Fibroblast of skin of left quadriceps (primary cell): ENCODE results near the gene VPS13C.

Experiments used
- DNase-seq, 2 experiments: peaks; one replicate each; pipeline ENCODE4 v3.0.0-alpha.2; 2013; ENCODE audit warnings: low read depth in 2 of 2

The VPS13C gene, protein sequence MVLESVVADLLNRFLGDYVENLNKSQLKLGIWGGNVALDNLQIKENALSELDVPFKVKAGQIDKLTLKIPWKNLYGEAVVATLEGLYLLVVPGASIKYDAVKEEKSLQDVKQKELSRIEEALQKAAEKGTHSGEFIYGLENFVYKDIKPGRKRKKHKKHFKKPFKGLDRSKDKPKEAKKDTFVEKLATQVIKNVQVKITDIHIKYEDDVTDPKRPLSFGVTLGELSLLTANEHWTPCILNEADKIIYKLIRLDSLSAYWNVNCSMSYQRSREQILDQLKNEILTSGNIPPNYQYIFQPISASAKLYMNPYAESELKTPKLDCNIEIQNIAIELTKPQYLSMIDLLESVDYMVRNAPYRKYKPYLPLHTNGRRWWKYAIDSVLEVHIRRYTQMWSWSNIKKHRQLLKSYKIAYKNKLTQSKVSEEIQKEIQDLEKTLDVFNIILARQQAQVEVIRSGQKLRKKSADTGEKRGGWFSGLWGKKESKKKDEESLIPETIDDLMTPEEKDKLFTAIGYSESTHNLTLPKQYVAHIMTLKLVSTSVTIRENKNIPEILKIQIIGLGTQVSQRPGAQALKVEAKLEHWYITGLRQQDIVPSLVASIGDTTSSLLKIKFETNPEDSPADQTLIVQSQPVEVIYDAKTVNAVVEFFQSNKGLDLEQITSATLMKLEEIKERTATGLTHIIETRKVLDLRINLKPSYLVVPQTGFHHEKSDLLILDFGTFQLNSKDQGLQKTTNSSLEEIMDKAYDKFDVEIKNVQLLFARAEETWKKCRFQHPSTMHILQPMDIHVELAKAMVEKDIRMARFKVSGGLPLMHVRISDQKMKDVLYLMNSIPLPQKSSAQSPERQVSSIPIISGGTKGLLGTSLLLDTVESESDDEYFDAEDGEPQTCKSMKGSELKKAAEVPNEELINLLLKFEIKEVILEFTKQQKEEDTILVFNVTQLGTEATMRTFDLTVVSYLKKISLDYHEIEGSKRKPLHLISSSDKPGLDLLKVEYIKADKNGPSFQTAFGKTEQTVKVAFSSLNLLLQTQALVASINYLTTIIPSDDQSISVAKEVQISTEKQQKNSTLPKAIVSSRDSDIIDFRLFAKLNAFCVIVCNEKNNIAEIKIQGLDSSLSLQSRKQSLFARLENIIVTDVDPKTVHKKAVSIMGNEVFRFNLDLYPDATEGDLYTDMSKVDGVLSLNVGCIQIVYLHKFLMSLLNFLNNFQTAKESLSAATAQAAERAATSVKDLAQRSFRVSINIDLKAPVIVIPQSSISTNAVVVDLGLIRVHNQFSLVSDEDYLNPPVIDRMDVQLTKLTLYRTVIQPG (N-terminal part only)

DNA sequence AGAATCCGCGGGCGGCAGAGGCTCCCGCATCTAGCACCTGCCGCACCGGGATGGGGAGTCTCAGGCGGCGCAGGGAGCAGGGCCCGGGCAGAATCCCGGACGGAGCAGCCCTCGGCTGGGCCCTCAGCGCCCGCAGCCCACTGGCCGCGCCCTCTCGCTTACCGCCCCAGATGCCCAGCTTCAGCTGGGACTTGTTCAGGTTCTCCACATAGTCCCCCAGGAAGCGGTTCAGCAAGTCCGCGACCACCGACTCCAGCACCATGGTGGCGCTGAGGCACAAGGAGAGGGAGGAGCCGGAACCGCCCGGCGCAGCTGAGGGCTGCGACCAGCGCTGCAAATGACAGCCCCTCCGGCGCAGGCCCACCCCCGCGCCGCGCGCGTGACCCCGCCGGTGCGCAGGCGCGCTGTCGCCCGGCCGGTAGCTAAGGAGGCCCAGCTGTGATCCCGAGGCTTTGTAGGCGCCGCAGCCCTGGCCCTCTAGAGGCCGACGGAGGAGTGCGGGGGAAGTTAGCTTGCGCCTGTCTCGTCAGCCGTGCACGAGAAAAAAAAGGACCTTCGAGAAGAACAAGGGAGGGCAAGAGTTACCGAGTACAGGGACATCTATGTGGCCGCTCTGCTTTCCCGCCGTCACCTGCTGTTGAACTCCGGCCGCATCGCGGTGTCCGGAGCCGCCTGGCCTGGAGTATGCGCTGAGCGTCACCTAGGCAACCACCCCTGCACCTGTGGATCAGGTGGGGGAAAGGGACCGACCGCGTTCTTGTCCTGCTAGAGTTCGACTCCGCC is at the start of gene VPS13C:
Gene VPS13C (minus strand): TSS at position 335 of the 783 bp plus-strand sequence. CDS start 73 bp downstream, at position 262.
- peak; percentile 79 to 81 for DNase-seq

DNA sequence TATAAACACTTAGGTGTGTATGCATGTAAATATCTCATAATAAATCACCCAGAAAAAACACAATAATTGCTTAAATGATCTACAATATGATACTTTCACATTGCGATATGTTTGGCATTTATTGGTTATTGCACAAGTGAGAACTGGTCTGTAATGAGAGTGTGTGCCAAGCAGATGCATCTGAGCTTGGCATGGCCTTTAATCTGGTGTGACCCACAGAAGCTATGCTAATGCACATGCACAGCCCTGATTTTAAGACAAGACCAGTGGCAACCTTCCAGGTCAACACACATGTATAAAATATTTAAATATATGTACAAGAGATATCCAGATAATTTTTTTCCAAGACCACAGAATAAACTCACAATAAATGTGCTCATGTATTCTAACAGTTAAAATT is 49.2 kb upstream of the VPS13C start:
- DNase-seq, result no peak

- no peak for DNase-seq
Observed at GRCh38 chr15:62108411-62108810, 48.2 kb upstream of the VPS13C start.

- DNase-seq, result no peak
Observed at GRCh38 chr15:62107571-62108121, 47.4 kb upstream of the VPS13C start.

DNA sequence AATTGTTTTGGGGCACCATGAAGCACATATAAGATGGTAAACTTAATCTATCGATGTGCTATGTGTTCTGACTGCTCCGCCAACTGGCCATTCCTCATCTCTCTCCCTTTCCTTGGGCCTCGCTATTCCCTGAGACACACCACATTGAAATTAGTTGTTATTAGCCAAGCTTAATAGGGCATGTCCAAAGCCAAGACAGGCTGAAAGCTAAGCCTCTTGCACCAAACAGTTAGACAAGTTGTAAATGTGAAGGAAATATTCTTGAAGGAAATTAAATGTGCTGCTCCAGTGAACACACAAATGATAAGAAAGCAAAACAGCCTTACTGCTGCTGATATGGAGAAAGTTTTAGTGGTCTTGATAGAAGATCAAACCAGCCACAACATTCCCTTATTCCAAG is 45.8 kb upstream of the VPS13C start:
- DNase-seq, result no peak

DNA sequence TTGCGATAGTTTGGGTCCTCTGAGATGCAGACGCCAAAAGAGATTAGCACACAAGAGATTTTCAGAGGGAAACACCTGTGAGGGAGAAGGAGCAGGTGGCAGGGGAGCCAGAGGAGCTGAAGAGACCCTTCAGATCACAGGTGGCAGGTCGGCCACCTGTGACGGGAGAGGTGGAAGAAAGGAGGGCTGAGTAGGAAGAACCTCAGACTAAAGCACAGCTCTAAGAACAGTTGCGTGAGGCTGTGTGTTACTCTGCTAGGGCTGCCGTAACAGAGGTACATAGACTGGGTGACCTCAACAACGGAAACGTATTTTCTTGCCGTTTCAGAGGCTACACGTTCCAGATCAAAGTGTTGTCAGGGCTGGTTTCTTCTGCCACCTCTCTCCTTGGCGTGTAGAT is 45.0 kb upstream of the VPS13C start:
- no peak for DNase-seq

DNA sequence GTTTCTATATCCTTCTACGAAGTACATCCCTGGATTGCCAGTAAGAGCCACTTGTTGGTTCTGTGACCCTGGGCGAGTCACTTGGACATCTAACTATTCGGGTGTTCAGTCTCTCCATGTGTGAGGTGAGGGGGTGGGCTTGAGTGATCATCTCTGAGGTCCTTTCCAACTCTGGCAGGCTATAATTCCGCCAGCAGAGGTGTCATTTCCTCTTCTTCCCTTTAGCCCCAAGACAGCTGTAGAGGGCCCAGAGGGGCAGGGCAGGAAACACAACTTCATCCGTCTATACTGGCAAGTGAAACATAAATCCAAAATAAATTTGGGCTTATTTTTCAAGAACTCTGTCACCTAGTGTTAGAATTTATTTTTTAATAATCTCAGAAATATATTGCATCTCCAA is 44.6 kb upstream of the VPS13C start:
- no peak for DNase-seq

DNA sequence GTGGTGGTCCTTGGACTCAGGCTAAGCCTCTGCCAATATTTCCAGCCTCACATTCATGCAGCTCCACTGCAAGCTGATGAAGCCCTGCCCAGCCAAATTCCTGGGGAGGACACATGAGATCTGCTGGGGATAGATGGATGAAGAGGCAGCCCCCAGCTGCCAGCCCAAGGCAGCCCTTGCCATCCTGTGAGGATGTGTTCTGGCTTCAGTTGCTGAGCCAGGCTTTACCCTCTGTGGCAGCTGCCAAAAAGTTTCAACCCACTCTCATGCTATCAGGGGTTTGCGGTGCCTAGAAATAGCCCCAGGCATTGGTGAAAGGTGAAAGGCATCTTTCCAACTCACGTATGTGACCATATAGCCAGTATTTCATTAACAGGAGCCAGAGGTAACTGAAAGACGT is 44.2 kb upstream of the VPS13C start:
- no peak for DNase-seq

DNA sequence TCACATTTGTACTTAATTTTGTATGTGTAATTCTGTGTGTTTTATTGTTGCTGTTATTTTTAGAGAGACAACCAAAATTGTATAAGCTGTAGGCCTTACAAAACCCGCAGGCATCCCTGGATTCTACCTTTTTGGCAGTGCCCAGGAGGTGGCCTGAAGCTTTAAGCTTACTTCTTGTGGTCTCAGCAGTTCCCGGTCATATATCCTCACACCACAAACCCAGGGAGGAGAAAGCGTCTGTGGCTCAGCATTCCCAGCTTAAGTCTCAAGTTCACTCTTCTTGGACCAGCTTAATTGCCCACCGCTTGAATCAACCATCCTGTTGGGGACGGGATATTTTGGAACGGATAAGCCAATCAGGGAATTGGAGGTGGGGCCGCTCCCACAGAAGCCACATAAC is 43.2 kb upstream of the VPS13C start:
- no peak for DNase-seq

- peak; percentile 75 to 82 for DNase-seq
Observed at GRCh38 chr15:62099094-62099601, 38.9 kb upstream of the VPS13C start.

GRCh38 chr15:62094388-62094787 is 34.1 kb upstream of the VPS13C start:
- no peak for DNase-seq

- no peak for DNase-seq
Observed at GRCh38 chr15:62093809-62094208, 33.6 kb upstream of the VPS13C start.

GRCh38 chr15:62090988-62091387 is 30.7 kb upstream of the VPS13C start:
- no peak for DNase-seq

DNA sequence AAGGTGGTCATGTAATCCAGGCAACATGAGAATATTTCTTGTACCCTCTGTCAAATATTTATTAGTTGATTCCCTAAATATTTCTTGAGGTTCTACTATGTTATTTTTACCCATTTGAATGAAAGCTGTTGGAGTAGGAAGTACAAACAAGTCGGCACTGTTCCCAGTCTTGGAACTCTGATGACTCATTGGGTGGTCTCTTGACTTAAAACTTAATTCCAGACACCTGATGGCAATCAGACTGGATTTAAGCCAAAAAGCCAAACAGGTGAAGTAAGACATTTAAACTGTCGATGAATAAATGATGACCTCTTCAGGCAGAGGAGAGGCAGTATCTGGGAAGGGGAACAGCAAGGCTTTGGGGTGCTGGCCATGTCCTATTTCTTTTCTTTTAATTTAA is 29.4 kb upstream of the VPS13C start:
- DNase-seq, result no peak

DNA sequence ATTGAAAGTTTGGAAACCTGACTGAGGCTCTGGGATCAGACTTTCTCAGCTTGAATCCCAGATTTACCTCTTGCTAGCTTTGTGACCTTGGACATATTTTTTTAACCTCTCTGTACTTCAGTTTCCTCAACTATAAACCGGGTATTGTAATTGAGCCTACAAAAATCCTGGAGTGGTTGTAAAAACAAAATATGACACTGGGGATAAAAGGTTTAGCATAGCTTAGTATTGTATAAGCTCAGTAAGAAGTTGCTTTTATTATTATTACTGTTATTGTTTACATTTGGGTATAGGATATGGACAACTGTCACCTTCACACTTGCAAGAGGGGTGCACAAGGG is 28.1 kb upstream of the VPS13C start:
- no peak for DNase-seq

- DNase-seq, result no peak
Observed at GRCh38 chr15:62087671-62088352, 27.6 kb upstream of the VPS13C start.

GRCh38 chr15:62085740-62086139 is 25.5 kb upstream of the VPS13C start:
- no peak for DNase-seq

GRCh38 chr15:62083194-62084154 is 23.2 kb upstream of the VPS13C start:
- no peak for DNase-seq

DNA sequence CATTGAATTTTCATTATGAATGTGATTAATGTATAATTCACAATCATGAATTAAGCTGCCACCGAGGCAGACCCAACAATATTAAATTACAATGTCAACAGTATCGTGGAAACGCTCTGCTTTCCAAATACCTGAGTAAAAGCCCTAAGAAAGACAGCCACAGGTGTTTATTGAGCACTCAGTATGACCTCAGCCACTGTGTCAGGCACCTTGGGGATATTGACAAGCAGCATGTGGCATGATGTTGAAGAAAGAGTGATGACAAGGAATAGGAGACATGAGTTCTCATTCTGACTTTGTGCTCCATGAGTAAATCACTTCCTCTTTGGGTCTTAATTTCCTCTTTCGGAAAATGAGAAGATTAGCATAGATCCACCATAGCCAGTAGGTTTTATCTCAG is 19.3 kb upstream of the VPS13C start:
- DNase-seq, result no peak
